HCT116 (cell line): ENCODE results near the gene TXNDC11. TPM values are rescaled to one million over a fixed set of nuclear protein-coding genes. Genes with fewer than 3 reads are reported as not detected.

Experiments
- ATAC-seq: fragments of 200-7000 bp; cut with Tn5 transposase; 2 replicates; pipeline ENCODE4 v1.9.1; 2020; ENCODE audit warnings: mild to moderate bottlenecking, moderate library complexity
- BruUV-seq: library from RNA; stranded (reverse); fragments of 400-500 nt; replicated peaks from 2 replicates; lab custom pipeline; 2021; lab: Mats Ljungman, UMichigan
- CTCF ChIA-PET: fragments of 300-600 bp; sonication (Branson Sonifier 250); formaldehyde crosslinking; loops from one replicate; lab custom pipeline; 2021; ENCODE audit warnings: antibody characterized with exemption; lab: Charles Lee
- POLR2A ChIA-PET: fragments of 300-600, 350-600 bp; sonication (Branson Sonifier 250); formaldehyde crosslinking; loops from one replicate; lab custom pipeline; 2021; ENCODE audit warnings: antibody characterized with exemption; lab: Charles Lee
- RAD21 ChIA-PET, 2 experiments: fragments of 300-600 bp; sonication (Branson Sonifier 250); formaldehyde crosslinking; loops; one replicate each; lab custom pipeline; 2023; ENCODE audit warnings: low total read pairs in 2 of 2; ENCODE audit not compliant: uncharacterized antibody in 2 of 2, unreplicated experiment in 2 of 2, low non-redundant PET in 1 of 2; lab: Charles Lee
- DNase-seq: peaks from one replicate; pipeline ENCODE4 v3.0.0-alpha.2; 2010; ENCODE audit warnings: low read depth, low spot score
- H2AFZ ChIP-seq: fragments of 200-600 bp; shearing (Covaris generic), sonication (generic); 2 replicates; pipeline ENCODE4 v1.6.1; 2017; ENCODE audit warnings: low read depth, mixed run types, mixed read lengths, antibody characterized with exemption, low read length; ENCODE audit not compliant: poor library complexity, severe bottlenecking
- H3K27ac ChIP-seq: 2 replicates; pipeline ENCODE4 v1.5.1; 2012; ENCODE audit warnings: low read depth, low read length
- H3K27me3 ChIP-seq: fragments of 200-600 bp; sonication (generic); 2 replicates; pipeline ENCODE4 v1.6.1; 2016; ENCODE audit warnings: mixed run types, low read length, mixed read lengths; ENCODE audit not compliant: insufficient read depth
- H3K36me3 ChIP-seq, 2 experiments: fragments of 200-500 bp in 1 of 2; fragments of 200-600 bp in 1 of 2; sonication (Bioruptor generic) in 1 of 2; sonication (generic) in 1 of 2; 2 replicates each; pipeline versions ENCODE4 v1.5.1 to v1.6.1; 2014 to 2016; ENCODE audit warnings: low read length in 2 of 2, inconsistent platforms in 1 of 2, mixed read lengths in 1 of 2, mixed run types in 1 of 2; ENCODE audit not compliant: insufficient read depth in 2 of 2, control insufficient read depth in 1 of 2
- H3K4me1 ChIP-seq, 2 experiments: fragments of 200-600 bp in 1 of 2; sonication (generic) in 1 of 2; 2 replicates each; pipeline versions ENCODE4 v1.5.1 to v1.6.1; 2012 to 2017; ENCODE audit warnings: low read length in 2 of 2, inconsistent platforms in 1 of 2, mild to moderate bottlenecking in 1 of 2, mixed read lengths in 1 of 2, mixed run types in 1 of 2, moderate library complexity in 1 of 2; ENCODE audit not compliant: insufficient read depth in 2 of 2, control insufficient read depth in 1 of 2
- H3K4me2 ChIP-seq: fragments of 200-600 bp; sonication (generic); 2 replicates; pipeline ENCODE4 v1.6.1; 2017; ENCODE audit warnings: mixed run types, low read length, mixed read lengths
- H3K4me3 ChIP-seq, 2 experiments: fragments of 200-600 bp in 1 of 2; sonication (generic) in 1 of 2; replicated peaks in 1 of 2; 2 replicates each; pipeline ENCODE4 v1.5.1; 2011 to 2016; ENCODE audit warnings: low read length in 2 of 2, control low read depth in 1 of 2, low read depth in 1 of 2, mild to moderate bottlenecking in 1 of 2, mixed read lengths in 1 of 2, mixed run types in 1 of 2
- H3K79me2 ChIP-seq: fragments of 200-600 bp; sonication (generic); 2 replicates; pipeline ENCODE4 v1.6.1; 2017; ENCODE audit warnings: mild to moderate bottlenecking, mixed run types, low read length, moderate library complexity, mixed read lengths; ENCODE audit not compliant: insufficient read depth
- H3K9ac ChIP-seq: fragments of 200-600 bp; sonication (generic); 2 replicates; pipeline ENCODE4 v1.6.1; 2016; ENCODE audit warnings: low read length, mixed read lengths
- H3K9me2 ChIP-seq: fragments of 200-600 bp; sonication (generic), shearing (Covaris generic); 2 replicates; pipeline ENCODE4 v1.6.1; 2017; ENCODE audit warnings: mixed run types, mild to moderate bottlenecking, moderate library complexity; ENCODE audit not compliant: insufficient read depth
- H3K9me3 ChIP-seq, 2 experiments: fragments of 200-500 bp in 1 of 2; fragments of 200-600 bp in 1 of 2; sonication (Bioruptor generic) in 1 of 2; sonication (generic) in 1 of 2; 2 replicates each; pipeline ENCODE4 v1.6.1; 2014 to 2017; ENCODE audit warnings: low read length in 2 of 2, mixed read lengths in 2 of 2, inconsistent platforms in 1 of 2, low read depth in 1 of 2, mild to moderate bottlenecking in 1 of 2, mixed run types in 1 of 2, moderate library complexity in 1 of 2; ENCODE audit not compliant: control insufficient read depth in 1 of 2, insufficient read depth in 1 of 2
- H4K20me1 ChIP-seq: fragments of 200-600 bp; sonication (generic), shearing (Covaris generic); 2 replicates; pipeline ENCODE4 v1.6.1; 2017; ENCODE audit warnings: mixed run types, mild to moderate bottlenecking, moderate library complexity; ENCODE audit not compliant: insufficient read depth
- CEBPB ChIP-seq: IDR thresholded peaks from 2 replicates; pipeline ENCODE4 v1.6.1; 2012; ENCODE audit warnings: low read depth
- CTCF ChIP-seq, 3 experiments: fragments of 200-600 bp in 1 of 3; sonication (generic) in 1 of 3; IDR thresholded peaks in 2 of 3; conservative IDR thresholded peaks in 1 of 3; 2 replicates each; pipeline ENCODE4 v1.5.1; 2012 to 2017; ENCODE audit warnings: low read depth in 2 of 3, low read length in 2 of 3, antibody characterized with exemption in 1 of 3, borderline replicate concordance in 1 of 3, control low read depth in 1 of 3, mild to moderate bottlenecking in 1 of 3, mixed read lengths in 1 of 3, mixed run types in 1 of 3, moderate library complexity in 1 of 3; ENCODE audit not compliant: insufficient read depth in 1 of 3
- EZH2phosphoT487 ChIP-seq: fragments of 200-600 bp; IDR thresholded peaks from 2 replicates; pipeline ENCODE4 v1.6.1; 2018; ENCODE audit warnings: antibody characterized with exemption, borderline replicate concordance
- MAX ChIP-seq: IDR thresholded peaks from 2 replicates; pipeline ENCODE4 v1.6.1; 2012
- POLR2AphosphoS5 ChIP-seq: IDR thresholded peaks from 2 replicates; pipeline ENCODE4 v1.6.1; 2011; ENCODE audit warnings: mild to moderate bottlenecking, low read depth, low read length, moderate library complexity
- RAD21 ChIP-seq: IDR thresholded peaks from 2 replicates; pipeline ENCODE4 v1.6.1; 2012; ENCODE audit warnings: low read depth, mild to moderate bottlenecking
- REST ChIP-seq: IDR thresholded peaks from 2 replicates; pipeline ENCODE4 v1.6.1; 2012; ENCODE audit warnings: low read depth
- ZBTB33 ChIP-seq: IDR thresholded peaks from 2 replicates; pipeline ENCODE4 v1.6.1; 2011; ENCODE audit warnings: mild to moderate bottlenecking, low read length, moderate library complexity; ENCODE audit not compliant: insufficient replicate concordance; ENCODE audit errors: extremely low read depth
- ZFX ChIP-seq: fragments of 450-650 bp; IDR thresholded peaks from 2 replicates; pipeline ENCODE4 v1.6.1; 2017
- intact Hi-C: fragments of 100-400 bp; cut with micrococcal nuclease; formaldehyde crosslinking; loops from 2 replicates; pipeline ENCODE4 v1.10.0; 2022
- total RNA-seq: library from RNA; stranded (reverse); gene quantifications from one replicate; pipeline ENCODE4 v1.2.1, GENCODE V29; 2021; ENCODE audit not compliant: unreplicated experiment
- TF ChIP-seq, protein P1 (sequence below): IDR thresholded peaks from 2 replicates; pipeline ENCODE4 v1.6.1; 2012

TXNDC11 gene
- total RNA-seq, 1 experiment from 2014 or later = 26.8 TPM

- no peak overlapping the region for H3K4me2 ChIP-seq
- TF ChIP-seq POLR2AphosphoS5 = no peak
- no peak for TF ChIP-seq CEBPB
- no peak for TF ChIP-seq CTCF (IDR thresholded peaks at IDR 0.05 in 2 of 3, conservative IDR thresholded peaks at IDR 0.05 in 1 of 3; ENCODE audit: borderline replicate concordance in 1 of 3, insufficient read depth in 1 of 3, low read depth in 2 of 3, low read length in 2 of 3)
- no peak for TF ChIP-seq RAD21
- no peak for TF ChIP-seq MAX
- no peak for TF ChIP-seq ZBTB33
- no peak for TF ChIP-seq REST
- TF ChIP-seq, protein P1, sequence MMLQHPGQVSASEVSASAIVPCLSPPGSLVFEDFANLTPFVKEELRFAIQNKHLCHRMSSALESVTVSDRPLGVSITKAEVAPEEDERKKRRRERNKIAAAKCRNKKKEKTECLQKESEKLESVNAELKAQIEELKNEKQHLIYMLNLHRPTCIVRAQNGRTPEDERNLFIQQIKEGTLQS = no peak
- TF ChIP-seq ZFX = no peak
- TF ChIP-seq EZH2phosphoT487 = no peak
- no peaks in the 10 kb centered on the region for H3K79me2 ChIP-seq
- DNase-seq = no peak
- CTCF ChIA-PET = no interaction called here
- intact Hi-C loops = no loop called here
- H3K9ac ChIP-seq = no peak overlapping the region
- H2AFZ ChIP-seq = no peak overlapping the region
- H3K4me1 ChIP-seq = no peaks in the 10 kb centered on the region
- no peaks in the 10 kb centered on the region for H3K9me2 ChIP-seq
- RAD21 ChIA-PET = no interaction called here
- H3K36me3 ChIP-seq = no peaks in the 10 kb centered on the region
- POLR2A ChIA-PET = no interaction called here
- no peaks in the 10 kb centered on the region for H4K20me1 ChIP-seq
- no peak for ATAC-seq
- H3K27me3 ChIP-seq = no peaks in the 10 kb centered on the region
- H3K9me3 ChIP-seq = no peaks in the 10 kb centered on the region
- H3K27ac ChIP-seq = no peak overlapping the region
- H3K4me3 ChIP-seq = no peak overlapping the region
- no TSS peak for BruUV-seq
Measured at GRCh38 chr16:11651796-11652195, 90.9 kb downstream of the TXNDC11 start.
